B cell (primary cell): Measurements from ENCODE around the gene TRIM27.
"Not testable (repeated sequence)": the region's sequence is repeated elsewhere in the genome, so short reads cannot be mapped to it uniquely, and the experiment has no call there.

Experiments used
- CTCF ChIP-seq: fragments of 200-600 bp; IDR thresholded peaks from one replicate; pipeline ENCODE4 v1.8.0; 2022; ENCODE audit warnings: antibody characterized with exemption, mild to moderate bottlenecking
- EZH2 ChIP-seq: IDR thresholded peaks from 2 replicates; pipeline ENCODE4 v1.6.1; 2012; ENCODE audit warnings: borderline replicate concordance, low read depth, mild to moderate bottlenecking, moderate library complexity, low read length; ENCODE audit not compliant: insufficient read depth, poor library complexity, severe bottlenecking

GRCh38 chr6:28929339-28929738 lies 5.6 kb upstream of the TRIM27 start:
- TF ChIP-seq CTCF, EZH2: not testable (repeated sequence)
